Fibroblast of lung (primary cell): ENCODE data around the gene SUPT4H1. TPM values are rescaled to one million over a fixed set of nuclear protein-coding genes. Genes with fewer than 3 reads are reported as not detected.

Experiments
- DNase-seq, 2 donors: peaks; one replicate each; pipeline versions ENCODE4 v3.0.0 to v3.0.0-alpha.2; 2010; ENCODE audit warnings: low read depth in 2 of 2
- H2AFZ ChIP-seq: 2 replicates; pipeline ENCODE4 v1.5.1; 2012; ENCODE audit warnings: low read length, control low read depth, inconsistent platforms
- H3K27ac ChIP-seq: 2 replicates; pipeline ENCODE4 v1.5.1; 2011; ENCODE audit warnings: low read length, control low read depth; ENCODE audit not compliant: insufficient read depth
- H3K27me3 ChIP-seq: 2 replicates; pipeline ENCODE4 v1.5.1; 2011; ENCODE audit warnings: mild to moderate bottlenecking, low read length; ENCODE audit not compliant: control insufficient read depth, insufficient read depth
- H3K36me3 ChIP-seq: 2 replicates; pipeline ENCODE4 v1.5.1; 2011; ENCODE audit warnings: low read length; ENCODE audit not compliant: control insufficient read depth, insufficient read depth
- H3K4me1 ChIP-seq: 2 replicates; pipeline ENCODE4 v1.5.1; 2011; ENCODE audit warnings: low read length; ENCODE audit not compliant: control insufficient read depth, insufficient read depth; ENCODE audit errors: extremely low read depth
- H3K4me2 ChIP-seq: 2 replicates; pipeline ENCODE4 v1.5.1; 2011; ENCODE audit warnings: low read length, control low read depth; ENCODE audit not compliant: insufficient read depth; ENCODE audit errors: extremely low read depth
- H3K4me3 ChIP-seq, 4 experiments: fragments of 200-600 bp in 1 of 4; sonication (generic) in 1 of 4; replicated peaks in 1 of 4; 2 replicates each; pipeline ENCODE4 v1.5.1; 2011 to 2016; ENCODE audit warnings: low read length in 4 of 4, low read depth in 3 of 4, mild to moderate bottlenecking in 3 of 4, control low read depth in 2 of 4, inconsistent platforms in 1 of 4, mixed read lengths in 1 of 4; ENCODE audit not compliant: insufficient read depth in 1 of 4; ENCODE audit errors: control extremely low read depth in 1 of 4
- H3K79me2 ChIP-seq: 2 replicates; pipeline ENCODE4 v1.5.1; 2012; ENCODE audit warnings: mild to moderate bottlenecking, low read length, inconsistent platforms; ENCODE audit not compliant: control insufficient read depth, insufficient read depth
- H3K9ac ChIP-seq: 2 replicates; pipeline ENCODE4 v1.5.1; 2011; ENCODE audit warnings: mild to moderate bottlenecking, low read length, control low read depth; ENCODE audit not compliant: insufficient read depth
- H3K9me3 ChIP-seq: 2 replicates; pipeline ENCODE4 v1.5.1; 2012; ENCODE audit warnings: low read depth, low read length; ENCODE audit not compliant: control insufficient read depth, insufficient read depth
- H4K20me1 ChIP-seq: 2 replicates; pipeline ENCODE4 v1.5.1; 2011; ENCODE audit warnings: low read length; ENCODE audit not compliant: control insufficient read depth, insufficient read depth; ENCODE audit errors: extremely low read depth
- CTCF ChIP-seq, 2 donors: IDR thresholded peaks in 1 of 2; conservative IDR thresholded peaks in 1 of 2; 1 replicate in 1 of 2; 2 replicates in 1 of 2; pipeline ENCODE4 v1.5.1; 2011 to 2012; ENCODE audit warnings: low read length in 2 of 2, control low read depth in 1 of 2, inconsistent platforms in 1 of 2, low read depth in 1 of 2, mild to moderate bottlenecking in 1 of 2
- EZH2 ChIP-seq: IDR thresholded peaks from 2 replicates; pipeline ENCODE4 v1.5.1; 2012; ENCODE audit warnings: low read length, control low read depth, mild to moderate bottlenecking; ENCODE audit errors: missing control alignments
- polyA plus RNA-seq, 2 donors: library from polyadenylated mRNA; depleted of rRNA in 1 of 2; stranded (reverse) in 1 of 2; unstranded in 1 of 2; fragments of >200 nt; gene quantifications; 2 replicates each; pipeline ENCODE4 v1.2.1, GENCODE V29; 2011 to 2012; ENCODE audit warnings: missing spikeins in 1 of 2
- total RNA-seq: library from RNA; depleted of rRNA; stranded (reverse); fragments of >200 nt; gene quantifications from 2 replicates; pipeline ENCODE4 v1.2.1, GENCODE V29; 2014

SUPT4H1 gene
- total and polyA plus RNA-seq, 2 donors (not counting 1 experiment from before 2014, with no cell fraction given) = 41.9 to 207 TPM

GRCh38 chr17:58309918-58310259 lies 42.1 kb downstream of the SUPT4H1 start:
- Histone ChIP-seq H4K20me1 (no peaks in the 10 kb centered on the region), H3K4me3 (no peak overlapping the region)

GRCh38 chr17:58308985-58309917 lies 42.8 kb downstream of the SUPT4H1 start:
- Histone ChIP-seq H3K4me1 (no peaks in the 10 kb centered on the region), H4K20me1 (no peaks in the 10 kb centered on the region), H3K4me3 (no peak overlapping the region), H3K27me3 (no peaks in the 10 kb centered on the region), H3K4me2 (no peak overlapping the region), H3K9ac (no peak overlapping the region), H3K9me3 (no peaks in the 10 kb centered on the region), H3K36me3 (no peaks in the 10 kb centered on the region), H3K27ac (no peak overlapping the region), H2AFZ (no peak overlapping the region), H3K79me2 (no peaks in the 10 kb centered on the region)
- no peak for DNase-seq
- no peak for TF ChIP-seq CTCF (conservative IDR thresholded peaks at IDR 0.05 in 1 of 2, IDR thresholded peaks at IDR 0.05 in 1 of 2; ENCODE audit: low read depth in 1 of 2, low read length in 2 of 2)
- no peak for TF ChIP-seq EZH2

More at GRCh38 chr17:58309918-58310259, 42.1 kb downstream of the SUPT4H1 start:
- H3K27me3 ChIP-seq = no peaks in the 10 kb centered on the region
- H3K9ac ChIP-seq = no peak overlapping the region
- TF ChIP-seq CTCF (conservative IDR thresholded peaks at IDR 0.05 in 1 of 2, IDR thresholded peaks at IDR 0.05 in 1 of 2; ENCODE audit: low read depth in 1 of 2, low read length in 2 of 2) = no peak
- TF ChIP-seq EZH2 = no peak
- H3K9me3 ChIP-seq = no peaks in the 10 kb centered on the region
- no peak overlapping the region for H3K27ac ChIP-seq
- no peaks in the 10 kb centered on the region for H3K4me1 ChIP-seq
- H3K79me2 ChIP-seq = no peaks in the 10 kb centered on the region
- H2AFZ ChIP-seq = no peak overlapping the region
- H3K4me2 ChIP-seq = no peak overlapping the region
- H3K36me3 ChIP-seq = no peaks in the 10 kb centered on the region
- no peak for DNase-seq

- Histone ChIP-seq H2AFZ (no peak overlapping the region), H3K4me3 (no peak overlapping the region), H3K27ac (no peak overlapping the region), H3K4me1 (no peaks in the 10 kb centered on the region), H3K79me2 (no peaks in the 10 kb centered on the region), H3K4me2 (no peak overlapping the region), H3K9ac (no peak overlapping the region), H4K20me1 (no peaks in the 10 kb centered on the region), H3K36me3 (no peaks in the 10 kb centered on the region), H3K9me3 (no peaks in the 10 kb centered on the region), H3K27me3 (no peaks in the 10 kb centered on the region)
- DNase-seq = no peak
- TF ChIP-seq CTCF (conservative IDR thresholded peaks at IDR 0.05 in 1 of 2, IDR thresholded peaks at IDR 0.05 in 1 of 2; ENCODE audit: low read depth in 1 of 2, low read length in 2 of 2) (peak in 1 of 2 donors; percentile 21), EZH2 (no peak)
These were observed 43.6 kb downstream of the SUPT4H1 start for GRCh38 chr17:58308173-58308984.
